GM18907 (cell line): ENCODE measurements around the gene ATG16L2.
"Not testable (repeated sequence)": the region's sequence is repeated elsewhere in the genome, so short reads cannot be mapped to it uniquely, and the experiment has no call there.

ENCODE experiments used
- ATAC-seq: cut with Tn5 transposase; IDR thresholded peaks from one replicate; pipeline ENCODE4 v1.9.1; 2021; ENCODE audit warnings: mild to moderate bottlenecking, moderate library complexity; ENCODE audit not compliant: unreplicated experiment

Gene ATG16L2

GRCh38 chr11:72793425-72794367 lies 20.5 kb upstream of the ATG16L2 start, which contains the start of gene STARD10:
Gene STARD10 (minus strand): TSS chr11:72794047. CDS start chr11:72781181, 12,866 bp downstream.
- ATAC-seq = peak; percentile 90

- ATAC-seq = no peak
Measured at GRCh38 chr11:72798361-72798760, 15.8 kb upstream of the ATG16L2 start.

- no peak for ATAC-seq
Measured at GRCh38 chr11:72799441-72799840, 14.8 kb upstream of the ATG16L2 start.

GRCh38 chr11:72802822-72803221 lies 11.4 kb upstream of the ATG16L2 start:
- ATAC-seq = no peak

- no peak for ATAC-seq
Measured at GRCh38 chr11:72805216-72805615, 9.0 kb upstream of the ATG16L2 start.

- ATAC-seq = not testable (repeated sequence)
Measured at GRCh38 chr11:72806378-72806777, 7.8 kb upstream of the ATG16L2 start.

- no peak for ATAC-seq
Measured at GRCh38 chr11:72807021-72807693, 7.1 kb upstream of the ATG16L2 start.

- no peak for ATAC-seq
Measured at GRCh38 chr11:72807792-72808191, 6.4 kb upstream of the ATG16L2 start.

GRCh38 chr11:72808331-72808798 lies 5.8 kb upstream of the ATG16L2 start:
- ATAC-seq = no peak

GRCh38 chr11:72811686-72812085 lies 2.5 kb upstream of the ATG16L2 start:
- ATAC-seq = not testable (repeated sequence)

GRCh38 chr11:72812604-72812966 lies 1.6 kb upstream of the ATG16L2 start:
- no peak for ATAC-seq

- peak; percentile 26 for ATAC-seq
Measured at GRCh38 chr11:72812967-72813739, 1.1 kb upstream of the ATG16L2 start.

GRCh38 chr11:72813740-72814285 lies 398 bp upstream of the ATG16L2 start:
- peak; percentile 56 for ATAC-seq

GRCh38 chr11:72815110-72815618 lies 953 bp downstream of the ATG16L2 start:
- ATAC-seq = peak; percentile 19

GRCh38 chr11:72816404-72816990 lies 2.3 kb downstream of the ATG16L2 start:
- ATAC-seq = no peak

- ATAC-seq = no peak
Measured at GRCh38 chr11:72817966-72818365, 3.8 kb downstream of the ATG16L2 start.

GRCh38 chr11:72818971-72819370 lies 4.8 kb downstream of the ATG16L2 start:
- no peak for ATAC-seq

GRCh38 chr11:72820439-72821139 lies 6.4 kb downstream of the ATG16L2 start:
- ATAC-seq = no peak

- ATAC-seq = no peak
Measured at GRCh38 chr11:72821221-72821919, 7.2 kb downstream of the ATG16L2 start.
